HEK293T (cell line): ENCODE measurements around the gene GRID1.

Source experiments
- ARNT ChIP-seq: fragments of 450-650 bp; IDR thresholded peaks from 2 replicates; pipeline ENCODE4 v1.6.1; 2017; ENCODE audit warnings: mild to moderate bottlenecking
- ELF4 ChIP-seq: fragments of 450-650 bp; IDR thresholded peaks from 2 replicates; pipeline ENCODE4 v1.6.1; 2017; ENCODE audit warnings: antibody characterized with exemption
- FOXM1 ChIP-seq: fragments of 450-650 bp; IDR thresholded peaks from 2 replicates; pipeline ENCODE4 v1.6.1; 2017; ENCODE audit warnings: mild to moderate bottlenecking, borderline replicate concordance
- HDGF ChIP-seq: fragments of 450-650 bp; IDR thresholded peaks from 2 replicates; pipeline ENCODE4 v1.6.1; 2017; ENCODE audit warnings: antibody characterized with exemption, borderline replicate concordance
- PKNOX1 ChIP-seq: fragments of 450-650 bp; IDR thresholded peaks from 2 replicates; pipeline ENCODE4 v1.6.1; 2016
- SP1 ChIP-seq: fragments of 450-650 bp; IDR thresholded peaks from 2 replicates; pipeline ENCODE4 v1.6.1; 2017
- SUZ12 ChIP-seq: fragments of 450-650 bp; IDR thresholded peaks from 2 replicates; pipeline ENCODE4 v1.6.1; 2016; ENCODE audit warnings: mild to moderate bottlenecking
- TARDBP ChIP-seq: fragments of 450-650 bp; IDR thresholded peaks from 2 replicates; pipeline ENCODE4 v1.6.1; 2016
- ZNF384 ChIP-seq: fragments of 450-650 bp; IDR thresholded peaks from 2 replicates; pipeline ENCODE4 v1.6.1; 2016

- TF ChIP-seq ELF4 (no peak), PKNOX1 (no peak), HDGF (no peak), ARNT (no peak), TARDBP (no peak), ZNF384 (no peak), SP1 (no peak), FOXM1 (no peak), SUZ12 (no peak)
Measured at GRCh38 chr10:86349474-86349873, 17.1 kb downstream of the GRID1 start.
